Trophoblast cell (in vitro differentiated cells and primary cell): ENCODE results near the gene MARCHF6.

Source experiments
- DNase-seq, 2 donors: peaks; one replicate each; pipeline ENCODE4 v3.0.0-alpha.2; 2016
- H2AFZ ChIP-seq: 2 replicates; pipeline ENCODE4 v1.6.1; 2013; ENCODE audit warnings: low read length, moderate library complexity, mild to moderate bottlenecking; ENCODE audit not compliant: insufficient read depth, poor library complexity
- H2AK5ac ChIP-seq: 2 replicates; pipeline ENCODE4 v1.6.1; 2013; ENCODE audit warnings: mild to moderate bottlenecking, low read length
- H2BK120ac ChIP-seq: 2 replicates; pipeline ENCODE4 v1.6.1; 2013; ENCODE audit warnings: low read length, mild to moderate bottlenecking, moderate library complexity; ENCODE audit not compliant: insufficient read depth, poor library complexity
- H2BK12ac ChIP-seq: 2 replicates; pipeline ENCODE4 v1.6.1; 2013; ENCODE audit warnings: mild to moderate bottlenecking, low read length, moderate library complexity
- H2BK5ac ChIP-seq: 2 replicates; pipeline ENCODE4 v1.6.1; 2013; ENCODE audit warnings: low read length, low read depth, moderate library complexity, mild to moderate bottlenecking; ENCODE audit not compliant: poor library complexity
- H3K14ac ChIP-seq: 2 replicates; pipeline ENCODE4 v1.6.1; 2013; ENCODE audit warnings: mild to moderate bottlenecking, low read length
- H3K18ac ChIP-seq: 2 replicates; pipeline ENCODE4 v1.6.1; 2013; ENCODE audit warnings: mild to moderate bottlenecking, low read length
- H3K23ac ChIP-seq: 2 replicates; pipeline ENCODE4 v1.6.1; 2013; ENCODE audit warnings: low read length
- H3K27ac ChIP-seq: 2 replicates; pipeline ENCODE4 v1.5.1; 2013; ENCODE audit warnings: low read depth, mild to moderate bottlenecking, inconsistent platforms, low read length, moderate library complexity
- H3K27me3 ChIP-seq: 2 replicates; pipeline ENCODE4 v1.6.1; 2013; ENCODE audit warnings: inconsistent platforms, mild to moderate bottlenecking, low read length, moderate library complexity; ENCODE audit not compliant: insufficient read depth
- H3K36me3 ChIP-seq, 2 experiments: 1 replicate in 1 of 2; 2 replicates in 1 of 2; pipeline ENCODE4 v1.6.1; 2013; ENCODE audit warnings: low read length in 2 of 2, mild to moderate bottlenecking in 2 of 2, moderate library complexity in 1 of 2; ENCODE audit not compliant: insufficient read depth in 2 of 2, control insufficient read depth in 1 of 2
- H3K4ac ChIP-seq: 2 replicates; pipeline ENCODE4 v1.6.1; 2013; ENCODE audit warnings: low read depth, mild to moderate bottlenecking, low read length, moderate library complexity
- H3K4me1 ChIP-seq, 2 experiments: 1 replicate in 1 of 2; 2 replicates in 1 of 2; pipeline ENCODE4 v1.6.1; 2013; ENCODE audit warnings: low read length in 2 of 2, mild to moderate bottlenecking in 2 of 2, moderate library complexity in 1 of 2; ENCODE audit not compliant: insufficient read depth in 2 of 2, control insufficient read depth in 1 of 2
- H3K4me2 ChIP-seq: 2 replicates; pipeline ENCODE4 v1.6.1; 2013; ENCODE audit warnings: inconsistent platforms, mild to moderate bottlenecking, low read length, moderate library complexity
- H3K4me3 ChIP-seq: 2 replicates; pipeline ENCODE4 v1.5.1; 2013; ENCODE audit warnings: mild to moderate bottlenecking, low read depth, low read length, inconsistent platforms
- H3K79me1 ChIP-seq: one replicate; pipeline ENCODE4 v1.6.1; 2013; ENCODE audit warnings: low read length
- H3K79me2 ChIP-seq: 2 replicates; pipeline ENCODE4 v1.6.1; 2013; ENCODE audit warnings: low read length, mild to moderate bottlenecking; ENCODE audit not compliant: control insufficient read depth, insufficient read depth, poor library complexity
- H3K9ac ChIP-seq: 2 replicates; pipeline ENCODE4 v1.6.1; 2013; ENCODE audit warnings: mild to moderate bottlenecking, low read length
- H3K9me3 ChIP-seq: 2 replicates; pipeline ENCODE4 v1.6.1; 2013; ENCODE audit warnings: low read depth, mild to moderate bottlenecking, control low read depth, inconsistent platforms, low read length; ENCODE audit not compliant: insufficient read depth
- H4K12ac ChIP-seq: 2 replicates; pipeline ENCODE4 v1.6.1; 2013; ENCODE audit warnings: low read depth, mild to moderate bottlenecking, low read length, moderate library complexity
- H4K8ac ChIP-seq: 2 replicates; pipeline ENCODE4 v1.6.1; 2013; ENCODE audit warnings: low read depth, mild to moderate bottlenecking, low read length, moderate library complexity
- H4K91ac ChIP-seq: one replicate; pipeline ENCODE4 v1.6.1; 2013; ENCODE audit warnings: low read depth, mild to moderate bottlenecking, low read length, moderate library complexity
- WGBS: extraction: QIAGEN DNeasy Blood & Tissue Kit; methylation state at CpG from one replicate; pipeline ENCODE4 v1.1.7; 2013; ENCODE audit warnings: missing lambda C conversion rate; ENCODE audit not compliant: insufficient read length, insufficient coverage; ENCODE audit errors: extremely low coverage; 5-methylcytosine and 5-hydroxymethylcytosine counted together

MARCHF6 gene

GRCh38 chr5:10337986-10338385, 15.5 kb upstream of the MARCHF6 start:
- Histone ChIP-seq H4K8ac (no peak overlapping the region), H4K91ac (no peak overlapping the region), H3K36me3 (no peaks in the 10 kb centered on the region), H3K9ac (no peak overlapping the region), H3K27ac (no peak overlapping the region), H3K9me3 (no peaks in the 10 kb centered on the region), H3K4ac (no peak overlapping the region), H3K4me3 (no peak overlapping the region), H2AFZ (no peak overlapping the region), H4K12ac (no peak overlapping the region), H3K4me2 (no peak overlapping the region), H3K79me2 (no peaks in the 10 kb centered on the region), H3K23ac (no peak overlapping the region), H3K79me1 (no peaks in the 10 kb centered on the region), H2BK12ac (no peak overlapping the region), H3K14ac (no peak overlapping the region), H2BK120ac (no peak overlapping the region), H3K4me1 (peaks cover 6 to 10% of the 10 kb centered on the region in 2 experiments), H2BK5ac (no peak overlapping the region), H2AK5ac (no peak overlapping the region), H3K27me3 (peaks cover 18% of the 10 kb centered on the region), H3K18ac (no peak overlapping the region)
- no CpG with 5 or more reads among the region's 4 CpGs for WGBS
- no peak for DNase-seq

- H3K79me1 ChIP-seq, result no peaks in the 10 kb centered on the region
- WGBS, result no CpG with 5 or more reads among the region's 2 CpGs
These were observed 14.8 kb upstream of the MARCHF6 start for GRCh38 chr5:10338686-10339057.

DNA sequence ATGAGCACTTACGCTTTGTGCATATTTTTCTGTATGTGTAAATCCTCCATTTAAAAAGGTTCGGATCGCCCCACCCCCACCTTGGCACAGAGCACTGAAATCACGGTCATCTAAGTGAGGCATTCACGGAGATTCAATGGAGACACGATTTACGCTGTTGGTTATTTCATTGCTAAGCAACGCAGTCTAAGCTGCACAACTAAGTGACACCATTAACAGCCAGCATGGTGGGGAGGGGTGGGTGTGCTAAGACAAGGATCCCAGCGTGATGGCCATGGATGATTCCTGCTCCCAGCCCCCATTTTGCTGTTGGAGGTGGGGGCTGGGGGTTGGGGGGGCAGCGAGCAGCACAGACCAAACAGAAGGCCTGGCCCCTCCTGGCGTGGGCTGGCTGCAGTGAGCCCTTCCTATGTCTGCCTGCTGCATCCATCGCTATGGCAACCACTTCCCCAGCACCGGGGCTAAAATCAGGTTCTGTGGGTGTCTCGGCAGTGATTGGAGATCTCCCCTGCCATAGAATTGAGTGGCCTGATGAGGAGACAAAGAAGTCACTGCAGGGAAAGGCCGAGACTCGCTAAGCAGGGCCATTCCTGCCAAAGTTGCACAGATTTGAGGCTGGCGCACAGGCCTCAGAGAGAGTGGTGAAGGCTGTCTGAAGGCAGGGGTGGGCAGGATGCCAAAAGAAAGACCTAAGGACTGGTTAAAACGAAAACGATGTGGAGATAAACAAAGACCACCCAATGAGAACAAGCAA, 14.3 kb upstream of the MARCHF6 start:
- Histone ChIP-seq H3K23ac (no peak overlapping the region), H3K14ac (no peak overlapping the region), H3K18ac (no peak overlapping the region), H3K79me2 (no peaks in the 10 kb centered on the region), H3K4me1 (peaks cover 0 to 2% of the 10 kb centered on the region in 2 experiments), H3K9ac (no peak overlapping the region), H3K4me2 (no peak overlapping the region), H2AK5ac (no peak overlapping the region), H2AFZ (no peak overlapping the region), H4K8ac (no peak overlapping the region), H2BK12ac (no peak overlapping the region), H3K27ac (no peak overlapping the region), H2BK120ac (no peak overlapping the region), H3K79me1 (no peaks in the 10 kb centered on the region), H2BK5ac (no peak overlapping the region), H3K9me3 (no peaks in the 10 kb centered on the region), H4K12ac (no peak overlapping the region), H3K4me3 (no peak overlapping the region), H4K91ac (no peak overlapping the region), H3K27me3 (peaks cover 7% of the 10 kb centered on the region), H3K4ac (no peak overlapping the region), H3K36me3 (no peaks in the 10 kb centered on the region)
- no CpG with 5 or more reads among the region's 19 CpGs for WGBS
- DNase-seq, result no peak

More at GRCh38 chr5:10338686-10339057, 14.8 kb upstream of the MARCHF6 start:
- H2BK120ac ChIP-seq, result no peak overlapping the region
- no peak overlapping the region for H4K8ac ChIP-seq
- no peak overlapping the region for H4K91ac ChIP-seq
- no peak overlapping the region for H3K23ac ChIP-seq
- H3K9ac ChIP-seq, result no peak overlapping the region
- H2AK5ac ChIP-seq, result no peak overlapping the region
- DNase-seq, result no peak
- H3K4me3 ChIP-seq, result no peak overlapping the region
- H2BK5ac ChIP-seq, result no peak overlapping the region
- no peaks in the 10 kb centered on the region for H3K9me3 ChIP-seq
- no peaks in the 10 kb centered on the region for H3K79me2 ChIP-seq
- H3K4ac ChIP-seq, result no peak overlapping the region
- no peak overlapping the region for H3K18ac ChIP-seq
- no peak overlapping the region for H3K27ac ChIP-seq
- H3K14ac ChIP-seq, result no peak overlapping the region
- H3K4me2 ChIP-seq, result no peak overlapping the region
- H3K4me1 ChIP-seq, result peaks cover 1 to 4% of the 10 kb centered on the region in 2 experiments
- peaks cover 11% of the 10 kb centered on the region for H3K27me3 ChIP-seq
- no peak overlapping the region for H4K12ac ChIP-seq
- no peaks in the 10 kb centered on the region for H3K36me3 ChIP-seq
- no peak overlapping the region for H2AFZ ChIP-seq
- no peak overlapping the region for H2BK12ac ChIP-seq

- Histone ChIP-seq H3K18ac (no peak overlapping the region), H3K79me1 (no peaks in the 10 kb centered on the region), H2BK12ac (no peak overlapping the region), H2AK5ac (no peak overlapping the region), H4K12ac (no peak overlapping the region), H3K4me2 (no peak overlapping the region), H4K8ac (no peak overlapping the region), H2AFZ (no peak overlapping the region), H2BK5ac (no peak overlapping the region), H4K91ac (no peak overlapping the region), H3K79me2 (no peaks in the 10 kb centered on the region), H3K27me3 (no peaks in the 10 kb centered on the region), H3K14ac (no peak overlapping the region), H2BK120ac (no peak overlapping the region), H3K4ac (no peak overlapping the region), H3K9me3 (no peaks in the 10 kb centered on the region), H3K27ac (no peak overlapping the region), H3K36me3 (no peaks in the 10 kb centered on the region), H3K9ac (no peak overlapping the region), H3K23ac (no peak overlapping the region), H3K4me1 (peaks cover 0 to 2% of the 10 kb centered on the region in 2 experiments), H3K4me3 (no peak overlapping the region)
- no peak for DNase-seq
- WGBS, result no CpG with 5 or more reads among the region's 3 CpGs
These were observed 13.5 kb upstream of the MARCHF6 start for GRCh38 chr5:10339958-10340357.
